SK-N-SH (cell line): Measurements from ENCODE around the gene SYNC.

ENCODE experiments used
- EZH2phosphoT487 ChIP-seq: fragments of 200-600 bp; sonication (generic); IDR thresholded peaks from 2 replicates; pipeline ENCODE4 v1.6.1; 2017; ENCODE audit warnings: low read depth, mixed run types, mild to moderate bottlenecking, antibody characterized with exemption, moderate library complexity, borderline replicate concordance
- JUND ChIP-seq: IDR thresholded peaks from 2 replicates; pipeline ENCODE4 v1.4.0; 2012
- TF ChIP-seq, protein P1 (sequence below): fragments of 200-600 bp; sonication (generic); IDR thresholded peaks from 2 replicates; pipeline ENCODE4 v1.6.1; 2017; ENCODE audit warnings: antibody characterized with exemption, mild to moderate bottlenecking, moderate library complexity

- TF ChIP-seq, protein P1, sequence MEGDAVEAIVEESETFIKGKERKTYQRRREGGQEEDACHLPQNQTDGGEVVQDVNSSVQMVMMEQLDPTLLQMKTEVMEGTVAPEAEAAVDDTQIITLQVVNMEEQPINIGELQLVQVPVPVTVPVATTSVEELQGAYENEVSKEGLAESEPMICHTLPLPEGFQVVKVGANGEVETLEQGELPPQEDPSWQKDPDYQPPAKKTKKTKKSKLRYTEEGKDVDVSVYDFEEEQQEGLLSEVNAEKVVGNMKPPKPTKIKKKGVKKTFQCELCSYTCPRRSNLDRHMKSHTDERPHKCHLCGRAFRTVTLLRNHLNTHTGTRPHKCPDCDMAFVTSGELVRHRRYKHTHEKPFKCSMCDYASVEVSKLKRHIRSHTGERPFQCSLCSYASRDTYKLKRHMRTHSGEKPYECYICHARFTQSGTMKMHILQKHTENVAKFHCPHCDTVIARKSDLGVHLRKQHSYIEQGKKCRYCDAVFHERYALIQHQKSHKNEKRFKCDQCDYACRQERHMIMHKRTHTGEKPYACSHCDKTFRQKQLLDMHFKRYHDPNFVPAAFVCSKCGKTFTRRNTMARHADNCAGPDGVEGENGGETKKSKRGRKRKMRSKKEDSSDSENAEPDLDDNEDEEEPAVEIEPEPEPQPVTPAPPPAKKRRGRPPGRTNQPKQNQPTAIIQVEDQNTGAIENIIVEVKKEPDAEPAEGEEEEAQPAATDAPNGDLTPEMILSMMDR, result no peak
- TF ChIP-seq JUND (peak; percentile 77), EZH2phosphoT487 (no peak)
These were observed 1.1 kb upstream of the SYNC start for GRCh38 chr1:32703479-32704291.
